Sigmoid colon (tissue), 7 donors: ENCODE results near the gene FLT1. TPM values are rescaled to one million over a fixed set of nuclear protein-coding genes. Genes with fewer than 3 reads are reported as not detected.

Source experiments
- DNase-seq: peaks from one replicate; pipeline ENCODE4 v3.0.0-alpha.2; 2019
- H3K27ac ChIP-seq, 4 donors: fragments of 200-600 bp; sonication (generic); one replicate each; pipeline ENCODE4 v1.5.1; 2016 to 2019; ENCODE audit warnings: mild to moderate bottlenecking in 1 of 4
- H3K27me3 ChIP-seq, 3 donors: fragments of 200-600 bp; sonication (generic); one replicate each; pipeline ENCODE4 v1.5.1; 2019; ENCODE audit warnings: mild to moderate bottlenecking in 1 of 3
- H3K36me3 ChIP-seq, 4 donors: fragments of 200-600 bp; sonication (generic); one replicate each; pipeline ENCODE4 v1.5.1; 2016 to 2019
- H3K4me1 ChIP-seq, 4 donors: fragments of 200-600 bp; sonication (generic); one replicate each; pipeline ENCODE4 v1.5.1; 2017 to 2019
- H3K4me3 ChIP-seq, 4 donors: fragments of 200-600 bp; sonication (generic); one replicate each; pipeline ENCODE4 v1.5.1; 2017 to 2019; ENCODE audit warnings: mild to moderate bottlenecking in 2 of 4, moderate library complexity in 1 of 4
- H3K9me3 ChIP-seq, 4 donors: fragments of 200-600 bp in 3 of 4; sonication (generic) in 3 of 4; one replicate each; pipeline versions ENCODE4 v1.5.1 to v1.6.1; 2013 to 2019
- CTCF ChIP-seq, 4 experiments: fragments of 450-650 bp in 3 of 4; fragments of 200-600 bp in 1 of 4; IDR thresholded peaks; one replicate each; pipeline ENCODE4 v1.5.1; 2016 to 2019; ENCODE audit warnings: antibody characterized with exemption in 4 of 4, mild to moderate bottlenecking in 3 of 4, moderate library complexity in 2 of 4
- EP300 ChIP-seq, 4 donors: sonication (generic); formaldehyde crosslinking; IDR thresholded peaks; one replicate each; pipeline ENCODE4 v1.6.1; 2017; ENCODE audit warnings: antibody characterized with exemption in 4 of 4
- POLR2A ChIP-seq, 2 donors: fragments of 450-650 bp; IDR thresholded peaks; one replicate each; pipeline ENCODE4 v1.6.1; 2016; ENCODE audit warnings: antibody characterized with exemption in 2 of 2, mild to moderate bottlenecking in 2 of 2, moderate library complexity in 2 of 2
- POLR2AphosphoS5 ChIP-seq, 4 donors: sonication (generic); formaldehyde crosslinking; IDR thresholded peaks; one replicate each; pipeline ENCODE4 v1.6.1; 2017; ENCODE audit warnings: antibody characterized with exemption in 4 of 4
- WGBS, 2 donors: extraction: QIAGEN DNeasy Blood & Tissue Kit; methylation state at CpG; one replicate each; pipeline ENCODE4 v1.1.7; 2013; 5-methylcytosine and 5-hydroxymethylcytosine counted together
- intact Hi-C: fragments of 100-400 bp; cut with DNase I; formaldehyde crosslinking; loops from one replicate; pipeline ENCODE4 v1.15.1; 2023
- polyA plus RNA-seq, 3 donors: library from polyadenylated mRNA; stranded (reverse); fragments of 200-250 nt; gene quantifications; one replicate each; pipeline ENCODE4 v1.2.3, GENCODE V29; 2013
- total RNA-seq, 4 donors: library from RNA; depleted of rRNA; stranded (reverse); fragments of >200 nt; gene quantifications; one replicate each; pipeline ENCODE4 v1.1.0, GENCODE V29; 2016
- donor health status: healthy with polysubstance abuse.
- donor health status: Bipolar disorder and iron deficiency.
- donor health status: healthy.

The FLT1 gene
- total and polyA plus RNA-seq, 7 donors, result under 0.01 to 18.3 (median 5.7) TPM

GRCh38 chr13:28498481-28499115 lies 3.7 kb upstream of the FLT1 start:
- 87 to 88% methylated on average over 16 of the region's 16 CpGs for WGBS, 2 donors
- intact Hi-C loops, result no loop called here
- H3K27ac ChIP-seq, result no peak overlapping the region
- DNase-seq, result no peak
- no peaks in the 10 kb centered on the region for H3K9me3 ChIP-seq
- no peak overlapping the region for H3K4me3 ChIP-seq
- H3K36me3 ChIP-seq, result no peaks in the 10 kb centered on the region
- H3K27me3 ChIP-seq, result peaks cover 14 to 32% (median 21%) of the 10 kb centered on the region in 3 donors
- peaks cover 0 to 21% (median 21%) of the 10 kb centered on the region in 4 donors for H3K4me1 ChIP-seq
- TF ChIP-seq EP300 (IDR thresholded peaks at IDR 0.05) (no peak), POLR2A (IDR thresholded peaks at IDR 0.05) (no peak), CTCF (IDR thresholded peaks at IDR 0.05) (no peak), POLR2AphosphoS5 (IDR thresholded peaks at IDR 0.05) (no peak)

- intact Hi-C loops, result no loop called here
- Histone ChIP-seq H3K4me3 (no peak overlapping the region), H3K9me3 (no peaks in the 10 kb centered on the region), H3K27me3 (peaks cover 25 to 44% (median 32%) of the 10 kb centered on the region in 3 donors), H3K27ac (no peak overlapping the region), H3K4me1 (peaks cover 0 to 25% (median 23%) of the 10 kb centered on the region in 4 donors), H3K36me3 (no peaks in the 10 kb centered on the region)
- DNase-seq, result no peak
- TF ChIP-seq POLR2AphosphoS5 (IDR thresholded peaks at IDR 0.05) (no peak), POLR2A (IDR thresholded peaks at IDR 0.05) (no peak), CTCF (IDR thresholded peaks at IDR 0.05) (no peak), EP300 (IDR thresholded peaks at IDR 0.05) (no peak)
- 67 to 75% methylated on average over 4 of the region's 4 CpGs for WGBS, 2 donors
These were observed 2.4 kb upstream of the FLT1 start for GRCh38 chr13:28497143-28497876.

GRCh38 chr13:28496188-28496564 lies 1.2 kb upstream of the FLT1 start:
- whole genome bisulfite sequencing, 2 donors, result 44 to 64% methylated on average over 10 of the region's 10 CpGs

DNA sequence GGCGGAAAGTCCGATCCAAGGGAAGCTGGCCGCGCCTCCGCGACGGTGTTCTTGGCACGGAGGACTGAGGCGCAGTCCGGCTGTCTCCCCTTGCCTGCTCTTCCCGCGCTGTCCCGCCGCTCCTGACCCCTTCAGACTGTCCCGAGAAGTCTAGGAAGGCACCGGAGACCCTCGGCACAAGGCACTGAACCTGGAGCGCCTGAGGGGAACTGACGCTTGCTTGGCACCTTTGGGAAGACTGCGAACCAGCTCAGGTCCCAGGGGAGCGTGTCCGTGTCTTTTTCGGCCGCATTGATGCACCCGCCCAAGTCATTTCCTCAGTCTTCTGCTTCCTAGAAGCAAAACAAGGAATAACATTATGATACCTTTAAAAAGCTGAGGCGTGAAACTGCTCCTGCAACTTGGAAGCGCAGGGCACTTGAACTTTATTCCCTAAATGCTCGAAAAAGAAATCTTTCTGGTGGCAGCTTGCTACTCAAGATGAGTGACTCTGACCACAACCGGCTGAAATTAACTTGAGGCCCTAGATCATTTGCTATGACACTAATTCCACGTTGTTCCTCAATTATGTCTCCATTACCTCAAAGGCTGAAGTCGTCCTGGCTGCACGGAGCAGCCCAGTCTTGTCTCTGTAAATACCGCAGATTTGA lies 735 bp upstream of the FLT1 start:
- H3K36me3 ChIP-seq, result no peaks in the 10 kb centered on the region
- peak overlapping the region in 3 of 4 donors; percentile 41 to 56 (median 53) for H3K4me3 ChIP-seq
- peaks cover 0 to 25% (median 23%) of the 10 kb centered on the region in 4 donors for H3K4me1 ChIP-seq
- TF ChIP-seq CTCF (IDR thresholded peaks at IDR 0.05) (no peak), POLR2A (IDR thresholded peaks at IDR 0.05) (no peak), EP300 (IDR thresholded peaks at IDR 0.05) (no peak), POLR2AphosphoS5 (IDR thresholded peaks at IDR 0.05) (no peak)
- WGBS, 2 donors, result 7 to 11% methylated on average over 33 of the region's 33 CpGs
- peaks cover 29 to 61% (median 48%) of the 10 kb centered on the region in 3 donors for H3K27me3 ChIP-seq
- H3K9me3 ChIP-seq, result no peaks in the 10 kb centered on the region
- H3K27ac ChIP-seq, result peak overlapping the region in 2 of 4 donors; percentile 20 to 63
- intact Hi-C loops, result no loop called here
- no peak for DNase-seq

More at GRCh38 chr13:28496188-28496564, 1.2 kb upstream of the FLT1 start:
- H3K4me3 ChIP-seq, result no peak overlapping the region
- no peak for TF ChIP-seq POLR2AphosphoS5 (IDR thresholded peaks at IDR 0.05)
- TF ChIP-seq CTCF (IDR thresholded peaks at IDR 0.05), result no peak
- no peak for TF ChIP-seq EP300 (IDR thresholded peaks at IDR 0.05)
- TF ChIP-seq POLR2A (IDR thresholded peaks at IDR 0.05), result no peak
- DNase-seq, result no peak
- peaks cover 0 to 25% (median 23%) of the 10 kb centered on the region in 4 donors for H3K4me1 ChIP-seq
- H3K36me3 ChIP-seq, result no peaks in the 10 kb centered on the region
- no peak overlapping the region for H3K27ac ChIP-seq
- H3K27me3 ChIP-seq, result peaks cover 29 to 56% (median 43%) of the 10 kb centered on the region in 3 donors
- no peaks in the 10 kb centered on the region for H3K9me3 ChIP-seq
- intact Hi-C loops, result no loop called here
